HL-60 (cell line): ENCODE data around the gene UBL4B.

ENCODE experiments used
- DNase-seq, 2 experiments: peaks; one replicate each; pipeline ENCODE4 v3.0.0-alpha.2; 2010 to 2020; ENCODE audit warnings: low read depth in 1 of 2, low spot score in 1 of 2
- H3K27ac ChIP-seq: fragments of 250-450 bp; sonication (Bioruptor Pico); replicated peaks from 2 replicates; pipeline ENCODE4 v1.5.1; 2020; ENCODE audit warnings: mild to moderate bottlenecking, moderate library complexity
- H3K27me3 ChIP-seq: fragments of 250-450 bp; sonication (Bioruptor Pico); 2 replicates; pipeline ENCODE4 v1.5.1; 2021; ENCODE audit warnings: mild to moderate bottlenecking, moderate library complexity; ENCODE audit not compliant: insufficient read depth, poor library complexity, severe bottlenecking
- H3K4me3 ChIP-seq: replicated peaks from 2 replicates; pipeline ENCODE4 v1.5.1; 2011; ENCODE audit warnings: mild to moderate bottlenecking, control low read depth, low read length; ENCODE audit not compliant: insufficient read depth
- GABPA ChIP-seq: IDR thresholded peaks from 2 replicates; pipeline ENCODE4 v1.6.1; 2012; ENCODE audit warnings: low read depth
- POLR2AphosphoS5 ChIP-seq: IDR thresholded peaks from 2 replicates; pipeline ENCODE4 v1.6.1; 2012; ENCODE audit warnings: low read depth
- SPI1 ChIP-seq: IDR thresholded peaks from 2 replicates; pipeline ENCODE4 v1.6.1; 2012; ENCODE audit warnings: low read depth, mild to moderate bottlenecking, borderline replicate concordance
- TF ChIP-seq, protein P1 (sequence below): IDR thresholded peaks from one replicate; pipeline ENCODE4 v1.5.1; 2011; ENCODE audit warnings: low read length, control low read depth, inconsistent platforms; ENCODE audit not compliant: insufficient read depth
- TF ChIP-seq, protein P2 (sequence below): IDR thresholded peaks from 2 replicates; pipeline ENCODE4 v1.6.1; 2012; ENCODE audit warnings: low read depth; ENCODE audit not compliant: insufficient replicate concordance

The UBL4B gene

DNA sequence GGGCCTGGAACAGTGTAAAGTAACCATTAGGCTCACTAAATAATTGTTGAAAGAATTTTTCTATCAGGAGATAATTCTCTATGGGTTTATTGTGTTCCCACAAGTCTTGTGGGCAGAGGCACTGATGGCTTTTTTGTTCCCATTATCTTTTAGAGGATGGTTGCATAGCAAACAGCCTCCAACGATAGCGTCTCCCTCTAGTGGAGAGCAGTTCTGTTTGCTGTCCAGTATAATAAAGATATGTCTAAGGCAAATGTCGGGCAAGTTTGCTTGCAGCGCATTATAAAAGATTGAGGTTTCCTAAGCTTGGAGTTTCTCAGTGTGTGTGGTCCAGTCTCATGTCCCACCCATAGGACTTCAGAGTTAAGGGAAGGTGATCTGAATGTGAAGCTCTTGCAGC lies 36.7 kb downstream of the UBL4B start:
- H3K27me3 ChIP-seq: peaks cover 34% of the 10 kb centered on the region
- DNase-seq: no peak
- H3K27ac ChIP-seq: no peak overlapping the region
- TF ChIP-seq GABPA (no peak), POLR2AphosphoS5 (no peak), SPI1 (no peak)
- TF ChIP-seq, protein P1, sequence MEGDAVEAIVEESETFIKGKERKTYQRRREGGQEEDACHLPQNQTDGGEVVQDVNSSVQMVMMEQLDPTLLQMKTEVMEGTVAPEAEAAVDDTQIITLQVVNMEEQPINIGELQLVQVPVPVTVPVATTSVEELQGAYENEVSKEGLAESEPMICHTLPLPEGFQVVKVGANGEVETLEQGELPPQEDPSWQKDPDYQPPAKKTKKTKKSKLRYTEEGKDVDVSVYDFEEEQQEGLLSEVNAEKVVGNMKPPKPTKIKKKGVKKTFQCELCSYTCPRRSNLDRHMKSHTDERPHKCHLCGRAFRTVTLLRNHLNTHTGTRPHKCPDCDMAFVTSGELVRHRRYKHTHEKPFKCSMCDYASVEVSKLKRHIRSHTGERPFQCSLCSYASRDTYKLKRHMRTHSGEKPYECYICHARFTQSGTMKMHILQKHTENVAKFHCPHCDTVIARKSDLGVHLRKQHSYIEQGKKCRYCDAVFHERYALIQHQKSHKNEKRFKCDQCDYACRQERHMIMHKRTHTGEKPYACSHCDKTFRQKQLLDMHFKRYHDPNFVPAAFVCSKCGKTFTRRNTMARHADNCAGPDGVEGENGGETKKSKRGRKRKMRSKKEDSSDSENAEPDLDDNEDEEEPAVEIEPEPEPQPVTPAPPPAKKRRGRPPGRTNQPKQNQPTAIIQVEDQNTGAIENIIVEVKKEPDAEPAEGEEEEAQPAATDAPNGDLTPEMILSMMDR: peak; percentile 37
- TF ChIP-seq, protein P2, sequence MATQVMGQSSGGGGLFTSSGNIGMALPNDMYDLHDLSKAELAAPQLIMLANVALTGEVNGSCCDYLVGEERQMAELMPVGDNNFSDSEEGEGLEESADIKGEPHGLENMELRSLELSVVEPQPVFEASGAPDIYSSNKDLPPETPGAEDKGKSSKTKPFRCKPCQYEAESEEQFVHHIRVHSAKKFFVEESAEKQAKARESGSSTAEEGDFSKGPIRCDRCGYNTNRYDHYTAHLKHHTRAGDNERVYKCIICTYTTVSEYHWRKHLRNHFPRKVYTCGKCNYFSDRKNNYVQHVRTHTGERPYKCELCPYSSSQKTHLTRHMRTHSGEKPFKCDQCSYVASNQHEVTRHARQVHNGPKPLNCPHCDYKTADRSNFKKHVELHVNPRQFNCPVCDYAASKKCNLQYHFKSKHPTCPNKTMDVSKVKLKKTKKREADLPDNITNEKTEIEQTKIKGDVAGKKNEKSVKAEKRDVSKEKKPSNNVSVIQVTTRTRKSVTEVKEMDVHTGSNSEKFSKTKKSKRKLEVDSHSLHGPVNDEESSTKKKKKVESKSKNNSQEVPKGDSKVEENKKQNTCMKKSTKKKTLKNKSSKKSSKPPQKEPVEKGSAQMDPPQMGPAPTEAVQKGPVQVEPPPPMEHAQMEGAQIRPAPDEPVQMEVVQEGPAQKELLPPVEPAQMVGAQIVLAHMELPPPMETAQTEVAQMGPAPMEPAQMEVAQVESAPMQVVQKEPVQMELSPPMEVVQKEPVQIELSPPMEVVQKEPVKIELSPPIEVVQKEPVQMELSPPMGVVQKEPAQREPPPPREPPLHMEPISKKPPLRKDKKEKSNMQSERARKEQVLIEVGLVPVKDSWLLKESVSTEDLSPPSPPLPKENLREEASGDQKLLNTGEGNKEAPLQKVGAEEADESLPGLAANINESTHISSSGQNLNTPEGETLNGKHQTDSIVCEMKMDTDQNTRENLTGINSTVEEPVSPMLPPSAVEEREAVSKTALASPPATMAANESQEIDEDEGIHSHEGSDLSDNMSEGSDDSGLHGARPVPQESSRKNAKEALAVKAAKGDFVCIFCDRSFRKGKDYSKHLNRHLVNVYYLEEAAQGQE: peak; percentile 12
- H3K4me3 ChIP-seq: no peak overlapping the region

DNA sequence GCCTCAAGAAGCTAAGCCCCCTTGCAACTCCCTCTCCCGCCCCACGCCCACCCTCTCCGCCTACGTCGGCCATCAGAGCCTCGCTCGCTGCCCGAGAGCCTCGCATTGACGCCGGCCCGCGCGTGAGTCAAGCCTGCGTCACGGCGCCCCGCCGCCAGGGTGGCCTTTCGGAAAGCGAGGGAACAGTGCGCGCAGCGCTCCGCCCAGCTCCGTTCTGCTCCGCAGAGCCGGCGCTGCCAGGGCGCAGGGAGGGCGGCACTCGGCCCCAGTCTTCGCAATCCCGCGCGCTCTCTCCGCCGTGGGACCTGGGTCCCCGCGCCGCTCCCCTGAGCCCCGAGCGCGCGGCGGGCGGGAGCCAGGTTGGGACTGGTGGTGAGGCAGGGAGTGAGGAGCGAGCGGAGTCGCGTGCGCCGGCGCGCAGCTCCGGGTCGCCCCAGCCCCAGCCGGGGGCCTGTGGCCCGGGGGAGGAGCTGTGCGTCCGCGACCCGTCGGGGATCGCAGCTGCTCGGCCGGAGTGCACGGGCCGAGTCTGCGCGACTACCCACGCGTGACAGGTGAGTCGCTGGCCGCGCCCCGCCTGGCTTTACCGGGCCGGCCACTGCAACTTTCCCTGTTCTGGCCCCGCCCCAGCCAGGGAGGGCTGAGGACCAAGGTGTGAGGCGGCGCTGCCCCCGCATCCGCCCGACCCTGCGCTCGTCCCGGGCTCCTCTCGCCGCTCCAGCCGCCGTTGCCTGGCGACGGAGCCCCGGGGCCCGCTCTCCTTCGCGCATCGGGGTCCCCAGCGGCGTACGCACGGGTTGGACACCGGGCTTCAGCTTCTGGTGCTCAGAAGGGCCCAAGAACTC lies 38.3 kb downstream of the UBL4B start, which contains the start of gene SLC6A17:
SLC6A17 (plus strand) TSS at position 165 of the 845 bp plus-strand sequence. CDS start 16,436 bp downstream, outside the sequence.
- DNase-seq: no peak

DNA sequence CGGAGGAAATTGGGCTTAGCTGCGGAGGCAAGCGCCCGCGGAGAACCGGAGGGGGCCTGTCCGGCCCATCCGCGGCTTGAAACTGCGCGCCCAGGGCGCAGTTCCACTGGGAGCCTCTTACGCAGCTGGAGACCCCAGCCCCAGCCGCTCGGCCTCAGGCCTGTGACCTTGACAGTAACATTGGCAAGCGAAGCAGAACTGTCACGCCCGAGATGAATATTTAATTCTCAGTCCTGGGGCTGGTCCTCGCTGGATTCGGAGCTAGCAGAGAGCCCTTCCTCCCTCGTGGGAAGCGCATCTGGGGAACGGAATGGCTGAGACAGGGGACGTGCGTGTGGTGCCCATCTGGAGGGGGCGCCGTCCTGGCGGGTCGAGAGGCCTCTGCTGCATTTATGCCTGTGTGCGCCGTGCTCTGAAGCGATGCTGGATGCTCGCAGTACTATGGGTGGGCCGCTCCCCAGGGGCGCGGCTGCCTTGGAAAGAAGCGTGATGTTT lies 39.0 kb downstream of the UBL4B start:
- no peak overlapping the region for H3K27ac ChIP-seq
- DNase-seq: no peak
- peaks cover 34% of the 10 kb centered on the region for H3K27me3 ChIP-seq
- H3K4me3 ChIP-seq: no peak overlapping the region
- TF ChIP-seq POLR2AphosphoS5: no peak

More for the DNA sequence above, 38.3 kb downstream of the UBL4B start, which contains the start of gene SLC6A17:
- H3K4me3 ChIP-seq: no peak within 1 kb of the TSS
- H3K27me3 ChIP-seq: peaks cover 34% of the 10 kb centered on the region
- no peak within 1 kb of the TSS for H3K27ac ChIP-seq
- TF ChIP-seq, protein P2: no peak
- TF ChIP-seq POLR2AphosphoS5: no peak
- TF ChIP-seq SPI1: no peak
- TF ChIP-seq, protein P1: no peak
- TF ChIP-seq GABPA: no peak

DNA sequence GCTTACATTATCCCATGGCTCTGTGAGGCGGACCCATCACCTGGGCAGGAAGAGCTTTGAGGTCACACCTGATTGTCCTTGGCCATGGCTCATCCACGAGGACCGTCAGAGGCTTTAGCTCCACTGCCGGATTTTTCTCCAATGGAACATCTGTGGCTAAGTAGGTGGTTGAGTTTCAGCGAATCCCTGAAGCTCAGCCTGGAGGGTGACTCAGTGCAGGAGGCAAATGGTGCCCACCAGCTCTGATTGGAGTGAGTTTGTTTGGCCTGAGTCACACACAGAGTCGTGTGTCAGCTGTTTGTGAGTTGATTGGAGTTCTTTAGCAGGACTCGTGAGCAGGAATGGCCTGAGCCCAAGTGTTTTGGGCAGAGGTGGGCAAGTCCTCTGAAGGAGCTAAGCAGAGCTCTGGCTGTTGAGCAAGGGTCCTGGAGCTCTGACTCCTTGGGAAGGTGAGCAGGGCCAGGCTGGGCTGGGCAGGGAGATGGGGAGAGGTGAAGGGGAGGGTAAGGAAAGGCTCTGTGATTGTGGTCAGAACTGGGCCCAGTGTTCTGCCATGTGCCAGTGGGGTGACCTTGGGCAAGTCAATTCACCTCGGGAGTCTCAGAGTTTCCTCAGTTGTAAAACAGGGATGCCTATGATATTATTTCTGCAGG lies 40.0 kb downstream of the UBL4B start:
- no peak for TF ChIP-seq GABPA
- no peak for TF ChIP-seq SPI1
- TF ChIP-seq, protein P1: no peak
- TF ChIP-seq, protein P2: no peak
- no peak for TF ChIP-seq POLR2AphosphoS5
- DNase-seq: no peak
- Histone ChIP-seq H3K4me3 (no peak overlapping the region), H3K27ac (no peak overlapping the region), H3K27me3 (peaks cover 27% of the 10 kb centered on the region)
